ENCODE results near the gene CNOT8. TPM values are rescaled to one million over a fixed set of nuclear protein-coding genes. Genes with fewer than 3 reads are reported as not detected.
"Not testable (repeated sequence)": the region's sequence is repeated elsewhere in the genome, so short reads cannot be mapped to it uniquely, and the experiment has no call there.

CNOT8 gene
- total RNA-seq, 1 donor from 2014 or later, result 60.3 TPM

DNA sequence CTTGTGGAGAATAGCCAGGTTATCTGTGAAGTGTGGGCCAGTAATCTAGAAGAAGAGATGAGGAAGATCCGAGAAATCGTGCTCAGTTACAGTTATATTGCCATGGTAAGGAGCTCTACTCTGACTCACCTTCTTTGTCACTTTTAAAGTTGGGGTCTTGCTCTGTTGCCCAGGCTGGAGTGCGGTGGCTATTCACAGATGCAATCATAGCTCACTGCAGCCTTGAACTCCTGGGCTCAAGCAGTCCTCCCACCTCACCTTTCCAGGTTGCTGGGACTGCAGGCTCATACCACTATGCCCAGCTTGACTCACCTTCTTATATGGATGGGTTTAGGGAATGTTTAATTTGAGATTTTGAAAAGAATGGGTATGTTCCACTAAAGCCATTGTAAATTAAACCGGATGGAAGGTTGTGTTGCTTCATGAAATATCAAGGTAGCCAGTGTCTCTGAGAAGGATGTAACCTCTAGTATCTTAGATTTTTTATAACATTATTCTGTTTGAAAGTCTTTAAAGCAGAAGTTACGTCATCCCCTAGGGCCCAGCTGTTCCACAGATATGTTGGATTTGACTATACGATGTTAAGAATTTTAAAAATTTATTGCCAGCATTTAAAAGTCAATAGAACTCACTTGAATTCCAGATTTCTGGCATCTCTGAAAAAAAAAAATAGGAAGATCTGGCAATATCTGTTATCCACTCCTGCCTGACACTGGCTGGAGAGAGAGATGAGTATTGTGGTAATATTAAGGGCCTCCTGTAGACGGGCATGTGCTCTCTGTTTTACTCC, 5.1 kb downstream of the CNOT8 start:
- DNase-seq (ENCODE audit: low read depth), result no peak

- no peak for DNase-seq (ENCODE audit: low read depth)
Measured at GRCh38 chr5:154865466-154866184, 7.2 kb downstream of the CNOT8 start.

- no peak for DNase-seq (ENCODE audit: low read depth)
Measured at GRCh38 chr5:154866841-154867240, 8.4 kb downstream of the CNOT8 start.

DNA sequence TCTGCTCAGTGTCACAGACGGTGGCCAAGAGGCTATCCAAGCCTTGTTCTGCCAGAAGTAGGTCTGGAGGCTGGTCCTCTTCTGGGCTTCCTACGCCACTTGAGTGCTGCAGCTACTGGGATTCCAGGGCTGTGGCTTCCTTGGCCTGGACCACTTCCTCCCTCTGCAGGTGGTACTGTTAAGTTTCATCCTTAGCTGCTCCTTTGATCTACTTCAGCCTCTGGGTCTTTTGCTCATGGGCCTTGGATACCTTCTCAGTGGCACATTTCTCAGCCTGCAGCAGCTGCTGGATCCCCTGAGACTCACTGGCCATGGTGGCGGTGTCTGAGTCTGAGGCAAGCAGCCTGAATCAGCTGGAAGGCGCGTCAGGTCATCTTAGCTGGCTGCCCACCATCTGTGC, 10.3 kb downstream of the CNOT8 start:
- DNase-seq (ENCODE audit: low read depth), result peak; percentile 71

- DNase-seq (ENCODE audit: low read depth), result no peak
Measured at GRCh38 chr5:154871734-154872133, 13.3 kb downstream of the CNOT8 start.

GRCh38 chr5:154873791-154874331, 15.4 kb downstream of the CNOT8 start:
- no peak for DNase-seq (ENCODE audit: low read depth)

- DNase-seq (ENCODE audit: low read depth), result no peak
Measured at GRCh38 chr5:154878642-154879335, 20.4 kb downstream of the CNOT8 start.

DNA sequence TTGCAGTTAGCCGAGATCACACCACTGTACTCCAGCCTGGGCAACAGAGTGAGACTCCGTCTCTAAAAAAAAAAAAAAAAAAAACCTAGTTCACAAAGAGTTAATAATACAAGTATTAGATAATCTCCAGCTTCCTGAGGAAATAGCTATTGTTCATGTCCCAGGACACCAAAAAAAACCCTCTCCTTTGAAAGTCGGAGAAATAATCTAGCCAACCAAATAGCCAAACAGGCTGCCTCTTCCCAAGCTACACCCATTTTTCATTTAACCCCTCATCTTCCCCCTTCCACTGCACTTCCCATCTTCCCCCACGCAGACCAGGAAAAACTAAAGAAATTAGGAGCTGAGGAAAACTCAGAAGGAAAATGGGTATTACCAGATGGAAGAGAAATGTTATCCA, 23.6 kb downstream of the CNOT8 start:
- no peak for DNase-seq (ENCODE audit: low read depth)

DNA sequence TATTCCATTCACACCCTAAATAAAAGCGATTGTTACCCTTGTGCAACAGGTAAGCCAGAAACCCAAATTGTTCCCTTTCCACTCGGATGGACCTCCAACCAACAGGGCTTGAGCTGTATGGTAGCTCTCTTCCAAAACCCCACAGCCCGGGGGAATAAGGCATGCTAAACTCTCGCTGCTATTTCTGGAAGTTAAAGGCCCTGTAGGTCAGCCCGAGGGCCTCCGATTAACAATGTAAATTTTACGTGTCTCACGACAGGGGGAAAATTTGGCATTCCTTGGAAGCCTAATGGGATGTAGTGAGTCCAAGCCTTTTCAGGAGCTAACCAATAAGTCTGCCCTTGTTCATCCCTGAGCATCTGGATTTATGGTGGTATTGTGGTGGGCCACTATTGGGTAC, 26.0 kb downstream of the CNOT8 start:
- no peak for DNase-seq (ENCODE audit: low read depth)

DNA sequence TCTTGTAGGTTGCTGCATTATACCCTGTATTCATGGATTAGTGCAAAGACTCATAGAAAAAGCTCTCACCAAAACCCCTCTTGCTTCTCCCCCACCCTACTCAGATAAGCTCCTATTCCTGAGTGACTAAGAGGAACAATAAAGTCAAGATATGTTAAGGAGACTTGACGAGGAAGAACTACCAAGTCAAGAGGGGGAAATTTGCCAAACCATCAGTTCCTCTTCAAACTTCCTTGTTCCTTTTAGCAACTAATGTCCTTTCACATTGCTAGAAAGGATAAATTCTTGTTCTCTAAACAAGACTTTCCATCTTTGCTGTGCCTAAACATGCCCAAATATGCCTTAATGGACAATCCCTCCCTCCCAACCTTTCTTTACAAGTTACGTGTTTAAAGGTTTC, 27.0 kb downstream of the CNOT8 start:
- no peak for DNase-seq (ENCODE audit: low read depth)

- no peak for DNase-seq (ENCODE audit: low read depth)
Measured at GRCh38 chr5:154892369-154892771, 33.9 kb downstream of the CNOT8 start.

DNA sequence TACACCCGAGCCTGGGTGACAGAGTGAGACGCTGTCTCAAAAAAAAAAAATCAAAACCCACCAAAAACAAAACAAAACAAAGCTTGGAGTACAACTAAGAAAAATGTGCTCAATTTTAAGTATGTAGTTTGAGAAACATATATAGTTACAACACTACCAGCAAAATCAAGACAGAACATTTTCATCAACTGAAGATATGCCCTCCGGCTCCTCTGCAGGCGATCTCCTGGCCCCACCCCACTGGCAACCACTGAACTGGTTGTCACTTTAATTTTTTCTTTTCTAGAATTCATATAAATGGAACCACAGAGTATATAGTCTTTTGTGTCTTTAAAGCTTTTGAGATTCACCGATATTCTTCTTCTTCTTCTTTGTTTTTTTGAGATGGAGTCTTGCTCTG, 35.0 kb downstream of the CNOT8 start:
- DNase-seq (ENCODE audit: low read depth), result no peak

GRCh38 chr5:154895606-154896561, 37.5 kb downstream of the CNOT8 start:
- DNase-seq (ENCODE audit: low read depth), result no peak

DNA sequence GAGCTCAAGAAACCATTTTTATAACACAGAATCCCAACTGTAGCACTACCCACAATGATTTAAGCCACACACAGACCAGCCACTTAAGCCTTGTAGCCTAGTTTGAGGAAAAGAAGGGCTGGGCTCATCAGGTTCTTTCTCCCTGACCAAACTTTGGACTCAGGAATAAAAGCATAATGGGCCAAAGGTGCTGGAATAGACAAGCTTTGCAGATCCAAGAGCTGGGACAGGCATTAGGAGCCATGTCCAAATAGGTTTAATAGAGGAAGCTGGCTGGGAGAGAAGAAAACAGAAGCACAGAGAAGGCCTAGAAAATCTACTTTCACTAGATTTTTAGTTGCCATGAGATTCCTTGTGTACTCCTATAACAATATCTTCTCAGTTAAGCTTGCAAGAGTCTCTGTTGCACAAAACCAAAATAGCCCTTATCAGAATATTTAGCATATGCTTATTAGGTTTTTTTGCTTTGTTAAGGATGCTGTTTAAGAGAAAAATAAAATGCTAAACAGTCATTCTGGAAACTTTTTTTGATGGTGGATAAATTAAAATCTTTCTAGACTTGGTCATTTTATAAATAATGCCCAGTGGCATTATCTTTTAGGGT, 38.2 kb downstream of the CNOT8 start:
- no peak for DNase-seq (ENCODE audit: low read depth)

GRCh38 chr5:154898210-154898609, 39.8 kb downstream of the CNOT8 start:
- no peak for DNase-seq (ENCODE audit: low read depth)

- DNase-seq (ENCODE audit: low read depth), result no peak
Measured at GRCh38 chr5:154899151-154899816, 40.9 kb downstream of the CNOT8 start.

DNA sequence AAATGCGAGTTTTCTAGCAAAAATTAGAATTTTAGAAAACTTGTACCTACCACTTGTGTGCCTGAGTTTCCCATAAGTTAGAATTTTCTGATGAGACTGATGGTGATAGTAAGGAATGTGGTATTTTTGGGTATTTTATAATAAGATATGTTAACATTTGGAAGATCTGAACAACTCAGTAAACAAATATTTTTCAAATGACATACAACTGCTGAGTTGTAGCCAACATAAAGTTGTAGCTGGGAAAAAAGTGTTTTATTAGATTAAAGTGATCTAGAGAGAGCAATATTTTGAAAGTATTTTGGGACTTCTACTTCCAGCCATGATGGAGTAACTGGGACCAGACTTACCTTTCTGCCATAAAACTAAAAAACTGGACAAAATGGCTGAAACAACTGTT, 41.6 kb downstream of the CNOT8 start:
- peak; percentile 7 for DNase-seq (ENCODE audit: low read depth)

- peak; percentile 59 for DNase-seq (ENCODE audit: low read depth)
Measured at GRCh38 chr5:154901276-154901675, 42.8 kb downstream of the CNOT8 start.

DNA sequence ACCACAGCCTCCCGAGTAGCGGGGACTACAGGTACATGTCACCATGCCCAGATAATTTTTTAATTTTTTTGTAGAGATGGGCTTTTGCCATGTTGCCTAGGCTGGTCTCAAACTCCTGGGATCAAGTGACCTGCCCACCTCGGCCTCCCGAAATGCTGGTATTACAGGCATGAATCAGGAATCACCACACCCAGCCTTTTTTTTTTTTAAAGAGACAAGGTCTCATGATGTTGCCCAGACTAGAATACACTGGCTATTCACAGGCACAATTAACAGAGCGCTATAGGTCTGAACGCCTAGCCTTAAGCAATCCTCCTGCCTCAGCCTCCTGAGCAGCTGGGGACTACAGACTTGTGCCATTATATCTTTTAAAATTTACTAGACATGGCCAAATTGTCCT, 43.5 kb downstream of the CNOT8 start:
- no peak for DNase-seq (ENCODE audit: low read depth)

- not testable (repeated sequence) for DNase-seq (ENCODE audit: low read depth)
Measured at GRCh38 chr5:154905601-154906000, 47.2 kb downstream of the CNOT8 start.
